Measurements from ENCODE around the gene BBX. TPM values are rescaled to one million over a fixed set of nuclear protein-coding genes. Genes with fewer than 3 reads are reported as not detected.

BBX gene
- total RNA-seq, 1 donor from 2014 or later: 62.3 TPM

GRCh38 chr3:107516475-107516874 is 6.3 kb upstream of the BBX start:
- intact Hi-C loops (cut with DNase I): no loop called here
- H3K27me3 ChIP-seq: peaks cover 5% of the 10 kb centered on the region
- no peak overlapping the region for H3K4me3 ChIP-seq
- no peaks in the 10 kb centered on the region for H3K9me3 ChIP-seq
- ATAC-seq (no peak), DNase-seq (no peak)
- TF ChIP-seq CTCF (IDR thresholded peaks at IDR 0.05): no peak
- no peaks in the 10 kb centered on the region for H3K36me3 ChIP-seq
- H3K27ac ChIP-seq: no peak overlapping the region
- H3K4me1 ChIP-seq: no peaks in the 10 kb centered on the region

- Histone ChIP-seq H3K27ac (no peak overlapping the region), H3K4me3 (no peak overlapping the region), H3K36me3 (no peaks in the 10 kb centered on the region), H3K9me3 (no peaks in the 10 kb centered on the region), H3K27me3 (peaks cover 1% of the 10 kb centered on the region), H3K4me1 (peaks cover 4% of the 10 kb centered on the region)
- TF ChIP-seq CTCF (IDR thresholded peaks at IDR 0.05): no peak
- ATAC-seq: no peak
- DNase-seq: no peak
- intact Hi-C loops (cut with DNase I): no loop called here
Observed at GRCh38 chr3:107520535-107520934, 2.2 kb upstream of the BBX start.

GRCh38 chr3:107521469-107522059 is 1.2 kb upstream of the BBX start:
- Histone ChIP-seq H3K27ac (no peak overlapping the region), H3K27me3 (no peaks in the 10 kb centered on the region), H3K4me3 (no peak overlapping the region), H3K4me1 (peaks cover 8% of the 10 kb centered on the region), H3K9me3 (no peaks in the 10 kb centered on the region), H3K36me3 (no peaks in the 10 kb centered on the region)
- ATAC-seq (no peak), DNase-seq (no peak)
- no peak for TF ChIP-seq CTCF (IDR thresholded peaks at IDR 0.05)
- intact Hi-C loops (cut with DNase I): no loop called here

GRCh38 chr3:107523289-107523538 is 452 bp downstream of the BBX start:
- TF ChIP-seq CTCF (IDR thresholded peaks at IDR 0.05): no peak
- peak; percentile 72 for ATAC-seq
- Histone ChIP-seq H3K9me3 (no peaks in the 10 kb centered on the region), H3K36me3 (no peaks in the 10 kb centered on the region), H3K4me1 (peaks cover 8% of the 10 kb centered on the region), H3K27me3 (no peaks in the 10 kb centered on the region), H3K27ac (peak overlapping the region; percentile 91), H3K4me3 (peak overlapping the region; percentile 75)
- intact Hi-C loops (cut with DNase I): no loop called here
- no peak for DNase-seq

- no peaks in the 10 kb centered on the region for H3K9me3 ChIP-seq
- H3K36me3 ChIP-seq: no peaks in the 10 kb centered on the region
- intact Hi-C loops (cut with DNase I): no loop called here
- DNase-seq (peak; percentile 84), ATAC-seq (peak; percentile 52)
- H3K4me3 ChIP-seq: peak overlapping the region; percentile 75
- no peaks in the 10 kb centered on the region for H3K27me3 ChIP-seq
- peaks cover 8% of the 10 kb centered on the region for H3K4me1 ChIP-seq
- H3K27ac ChIP-seq: peak overlapping the region; percentile 91
- TF ChIP-seq CTCF (IDR thresholded peaks at IDR 0.05): no peak
Observed at GRCh38 chr3:107523539-107524325, 970 bp downstream of the BBX start.
